HK-2 (cell line): ENCODE results near the gene WWOX.
"Not testable (repeated sequence)": the region's sequence is repeated elsewhere in the genome, so short reads cannot be mapped to it uniquely, and the experiment has no call there.

Experiments used
- DNase-seq: peaks from one replicate; pipeline ENCODE4 v3.0.0-alpha.2; 2018; ENCODE audit not compliant: unreplicated experiment

Gene WWOX

GRCh38 chr16:78574571-78574970, 475.1 kb downstream of the WWOX start:
- DNase-seq, result no peak

GRCh38 chr16:78576941-78577340, 477.5 kb downstream of the WWOX start:
- DNase-seq, result no peak

- DNase-seq, result no peak
These were observed 478.2 kb downstream of the WWOX start for GRCh38 chr16:78577630-78578029.

GRCh38 chr16:78579020-78579419, 479.6 kb downstream of the WWOX start:
- no peak for DNase-seq

GRCh38 chr16:78583441-78583840, 484.0 kb downstream of the WWOX start:
- no peak for DNase-seq

GRCh38 chr16:78584213-78584860, 484.9 kb downstream of the WWOX start:
- no peak for DNase-seq

- DNase-seq, result no peak
These were observed 485.5 kb downstream of the WWOX start for GRCh38 chr16:78584991-78585390.

GRCh38 chr16:78589331-78589730, 489.9 kb downstream of the WWOX start:
- DNase-seq, result no peak

- no peak for DNase-seq
These were observed 492.2 kb downstream of the WWOX start for GRCh38 chr16:78591682-78592103.

GRCh38 chr16:78592111-78592510, 492.7 kb downstream of the WWOX start:
- DNase-seq, result no peak

- no peak for DNase-seq
These were observed 493.9 kb downstream of the WWOX start for GRCh38 chr16:78593352-78593751.

GRCh38 chr16:78594191-78594590, 494.7 kb downstream of the WWOX start:
- no peak for DNase-seq

GRCh38 chr16:78596348-78596995, 497.0 kb downstream of the WWOX start:
- no peak for DNase-seq

- DNase-seq, result no peak
These were observed 497.6 kb downstream of the WWOX start for GRCh38 chr16:78596996-78597422.

- no peak for DNase-seq
These were observed 498.5 kb downstream of the WWOX start for GRCh38 chr16:78597809-78598570.

- DNase-seq, result no peak
These were observed 499.8 kb downstream of the WWOX start for GRCh38 chr16:78599271-78599670.

GRCh38 chr16:78604423-78605062, 505.1 kb downstream of the WWOX start:
- DNase-seq, result not testable (repeated sequence)

GRCh38 chr16:78605548-78606101, 506.2 kb downstream of the WWOX start:
- DNase-seq, result no peak

- no peak for DNase-seq
These were observed 507.1 kb downstream of the WWOX start for GRCh38 chr16:78606545-78606944.

- no peak for DNase-seq
These were observed 507.6 kb downstream of the WWOX start for GRCh38 chr16:78607022-78607421.

- DNase-seq, result no peak
These were observed 508.0 kb downstream of the WWOX start for GRCh38 chr16:78607465-78607864.

GRCh38 chr16:78608305-78608776, 508.9 kb downstream of the WWOX start:
- DNase-seq, result no peak
